Measurements from ENCODE around the gene VSIG10L2.

DNA sequence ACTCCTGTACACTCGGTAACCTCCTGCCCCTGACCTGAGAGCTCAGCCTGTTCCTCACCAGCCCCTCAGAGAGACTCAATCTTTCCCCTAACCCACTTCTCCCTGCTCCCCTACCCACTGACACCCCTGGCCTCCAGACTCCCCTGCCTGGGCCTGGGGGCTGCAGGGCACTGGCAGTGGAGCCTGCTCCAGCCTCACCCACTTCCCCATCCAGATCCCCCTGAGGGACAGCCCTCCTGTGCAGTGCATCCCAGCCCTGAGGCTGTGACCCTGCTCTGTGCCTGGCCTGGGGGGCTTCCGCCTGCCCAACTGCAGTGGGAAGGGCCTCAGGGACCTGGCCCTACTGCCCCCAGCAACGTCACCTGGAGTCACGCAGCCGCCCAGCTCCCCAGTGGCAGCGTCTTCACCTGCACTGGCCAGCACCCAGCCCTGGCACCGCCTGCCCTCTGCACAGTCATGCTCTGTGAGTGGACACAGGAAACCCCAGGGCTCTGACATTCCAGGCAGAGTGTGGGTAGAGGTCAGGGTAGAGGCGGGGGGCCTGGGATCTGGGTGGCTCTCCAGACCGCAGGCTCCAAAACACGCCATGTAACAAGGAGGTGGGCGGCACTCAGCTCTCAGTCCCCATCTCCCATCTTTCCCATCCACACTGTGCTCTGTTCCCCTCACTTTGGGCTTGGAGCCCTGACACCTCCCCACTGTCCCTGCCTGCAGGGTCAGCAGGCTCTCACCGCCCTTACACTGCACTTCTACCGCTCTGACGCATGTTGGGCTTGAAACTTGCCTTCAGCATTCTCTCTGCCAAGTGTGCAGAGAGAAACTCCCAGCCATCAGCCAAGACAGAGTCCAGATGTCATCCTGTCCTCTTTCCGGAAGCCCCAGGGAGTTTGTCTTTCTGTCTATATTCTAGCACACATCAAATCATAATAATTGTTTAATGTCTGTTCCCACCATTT, 5.1 kb downstream of the VSIG10L2 start:
- TF ChIP-seq, protein P1, sequence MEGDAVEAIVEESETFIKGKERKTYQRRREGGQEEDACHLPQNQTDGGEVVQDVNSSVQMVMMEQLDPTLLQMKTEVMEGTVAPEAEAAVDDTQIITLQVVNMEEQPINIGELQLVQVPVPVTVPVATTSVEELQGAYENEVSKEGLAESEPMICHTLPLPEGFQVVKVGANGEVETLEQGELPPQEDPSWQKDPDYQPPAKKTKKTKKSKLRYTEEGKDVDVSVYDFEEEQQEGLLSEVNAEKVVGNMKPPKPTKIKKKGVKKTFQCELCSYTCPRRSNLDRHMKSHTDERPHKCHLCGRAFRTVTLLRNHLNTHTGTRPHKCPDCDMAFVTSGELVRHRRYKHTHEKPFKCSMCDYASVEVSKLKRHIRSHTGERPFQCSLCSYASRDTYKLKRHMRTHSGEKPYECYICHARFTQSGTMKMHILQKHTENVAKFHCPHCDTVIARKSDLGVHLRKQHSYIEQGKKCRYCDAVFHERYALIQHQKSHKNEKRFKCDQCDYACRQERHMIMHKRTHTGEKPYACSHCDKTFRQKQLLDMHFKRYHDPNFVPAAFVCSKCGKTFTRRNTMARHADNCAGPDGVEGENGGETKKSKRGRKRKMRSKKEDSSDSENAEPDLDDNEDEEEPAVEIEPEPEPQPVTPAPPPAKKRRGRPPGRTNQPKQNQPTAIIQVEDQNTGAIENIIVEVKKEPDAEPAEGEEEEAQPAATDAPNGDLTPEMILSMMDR (IDR thresholded peaks at IDR 0.05) = no peak
- TF ChIP-seq POLR2A (IDR thresholded peaks at IDR 0.05) = no peak
